AG09319 (cell line): ENCODE measurements around the gene ANKRD55.
A peak's percentile ranks its signal among the peaks of the same experiment; 100 is the strongest.
"Not testable (repeated sequence)": the region's sequence is repeated elsewhere in the genome, so short reads cannot be mapped to it uniquely, and the experiment has no call there.

ENCODE experiments used
- DNase-seq: peaks from one replicate; pipeline ENCODE4 v3.0.0-alpha.2; 2010; ENCODE audit warnings: low read depth; ENCODE audit errors: extremely low read depth
- CTCF ChIP-seq: IDR thresholded peaks from 2 replicates; pipeline ENCODE4 v1.5.1; 2011; ENCODE audit warnings: low read depth, mild to moderate bottlenecking, inconsistent platforms, low read length, moderate library complexity

ANKRD55 gene

GRCh38 chr5:56130664-56131063 lies 102.5 kb downstream of the ANKRD55 start:
- DNase-seq = no peak
- TF ChIP-seq CTCF = no peak

GRCh38 chr5:56129288-56129687 lies 103.8 kb downstream of the ANKRD55 start:
- no peak for TF ChIP-seq CTCF
- DNase-seq = no peak

GRCh38 chr5:56128113-56128512 lies 105.0 kb downstream of the ANKRD55 start:
- TF ChIP-seq CTCF = no peak
- no peak for DNase-seq

GRCh38 chr5:56126487-56127179 lies 106.5 kb downstream of the ANKRD55 start:
- no peak for DNase-seq

GRCh38 chr5:56123531-56124243 lies 109.4 kb downstream of the ANKRD55 start:
- TF ChIP-seq CTCF = no peak
- DNase-seq = peak; percentile 96

More at GRCh38 chr5:56126487-56127179, 106.5 kb downstream of the ANKRD55 start:
- no peak for TF ChIP-seq CTCF

- not testable (repeated sequence) for DNase-seq
Measured at GRCh38 chr5:56122360-56122985, 110.7 kb downstream of the ANKRD55 start.

- no peak for TF ChIP-seq CTCF
- no peak for DNase-seq
Measured at GRCh38 chr5:56119050-56119449, 114.1 kb downstream of the ANKRD55 start.
